Stimulated activated CD8-positive, alpha-beta memory T cell treated with anti-CD3 and anti-CD28 coated beads, Interleukin-7, amount 100 ng/mL, for 48 hours (primary cell): ENCODE data around the gene RBMS3.

Experiments
- DNase-seq, 2 donors: peaks; one replicate each; pipeline ENCODE4 v3.0.0-alpha.2; 2020; ENCODE audit warnings: low read depth in 1 of 2; ENCODE audit errors: extremely low read depth in 1 of 2

RBMS3 gene

GRCh38 chr3:29919571-29919970 is 638.7 kb downstream of the RBMS3 start:
- DNase-seq, result no peak

DNA sequence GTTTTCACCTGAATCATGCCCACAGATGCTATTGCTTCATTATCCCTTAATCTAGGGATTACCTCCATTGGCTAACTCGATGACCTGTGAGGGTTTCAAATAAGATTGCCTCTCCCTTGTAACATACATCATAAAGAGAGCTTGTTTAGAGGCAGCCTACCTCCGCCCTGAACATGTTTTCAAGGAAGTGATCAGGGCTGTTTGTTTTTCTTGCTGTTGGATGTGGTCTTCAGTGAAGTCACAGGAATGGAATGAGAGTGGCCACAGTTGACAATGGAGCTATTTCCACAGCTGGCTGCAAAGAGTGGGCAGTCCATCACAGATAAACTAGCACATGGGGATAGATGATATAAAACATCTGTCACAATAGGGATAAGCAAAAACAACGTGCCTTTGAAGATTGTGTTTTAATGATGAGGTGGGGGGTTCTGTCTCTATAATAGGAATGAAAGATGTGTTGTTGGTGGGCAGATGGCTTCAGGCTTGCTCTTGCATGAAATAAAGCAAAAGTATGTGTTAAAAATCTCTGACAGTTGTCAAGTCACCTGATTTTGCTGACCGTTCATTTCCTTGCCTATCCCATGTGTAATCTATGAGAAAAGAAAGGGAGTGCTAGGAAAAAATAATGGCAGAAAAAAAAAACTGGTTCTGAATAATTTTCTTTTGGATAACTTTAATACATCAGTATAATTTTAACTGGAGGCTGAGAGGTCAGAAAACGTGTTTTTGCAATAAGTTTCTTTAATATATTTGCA is 642.3 kb downstream of the RBMS3 start:
- no peak for DNase-seq

- DNase-seq, result no peak
Observed at GRCh38 chr3:29924783-29925561, 644.1 kb downstream of the RBMS3 start.

DNA sequence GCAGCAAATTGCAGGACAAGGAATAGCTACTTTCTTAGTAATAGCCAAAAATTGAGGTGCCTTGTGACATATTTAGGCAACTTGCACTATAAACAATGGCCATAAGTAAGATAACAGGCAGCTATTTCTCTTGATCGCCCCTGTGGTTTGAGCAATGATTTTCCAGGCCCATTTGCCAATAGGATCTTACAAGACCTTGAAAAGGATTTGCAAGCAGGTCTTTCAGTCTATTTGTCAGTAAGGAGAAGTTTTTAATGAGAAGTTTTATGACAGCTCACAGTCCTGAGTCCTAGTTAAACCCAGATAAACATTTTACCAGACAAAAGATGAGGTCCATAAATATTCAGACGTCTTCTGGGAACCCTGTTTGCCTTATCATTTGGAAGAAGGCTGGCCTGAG is 645.5 kb downstream of the RBMS3 start:
- DNase-seq, result no peak

DNA sequence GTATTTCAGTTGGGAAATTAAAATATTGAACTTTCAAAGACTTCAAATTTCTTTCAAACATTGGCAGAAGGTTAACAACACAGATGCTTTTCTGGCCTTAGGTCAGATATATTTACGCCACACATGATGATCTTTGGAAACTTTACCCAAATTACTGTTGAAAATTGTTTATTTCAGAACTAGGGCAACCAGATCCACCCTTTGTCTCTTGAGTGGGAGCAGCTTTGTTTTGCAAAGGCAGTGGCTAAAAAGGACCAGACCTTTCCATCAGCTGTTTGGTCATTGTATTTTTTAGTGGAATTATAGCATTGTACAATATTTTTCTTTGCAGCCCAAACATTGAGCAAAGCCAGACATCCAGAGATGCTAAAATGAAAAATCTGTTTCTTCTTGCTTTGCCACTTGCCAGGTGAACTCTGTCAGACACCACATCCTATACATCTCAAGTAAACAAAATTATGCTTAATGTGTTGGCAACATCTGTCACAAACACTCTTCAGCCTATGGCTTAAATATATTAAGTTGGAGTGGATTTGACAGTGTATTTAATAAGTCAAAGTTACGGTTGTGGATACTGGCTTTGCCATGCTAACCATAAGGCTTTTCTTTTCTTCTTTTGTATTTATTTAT is 651.9 kb downstream of the RBMS3 start:
- no peak for DNase-seq

DNA sequence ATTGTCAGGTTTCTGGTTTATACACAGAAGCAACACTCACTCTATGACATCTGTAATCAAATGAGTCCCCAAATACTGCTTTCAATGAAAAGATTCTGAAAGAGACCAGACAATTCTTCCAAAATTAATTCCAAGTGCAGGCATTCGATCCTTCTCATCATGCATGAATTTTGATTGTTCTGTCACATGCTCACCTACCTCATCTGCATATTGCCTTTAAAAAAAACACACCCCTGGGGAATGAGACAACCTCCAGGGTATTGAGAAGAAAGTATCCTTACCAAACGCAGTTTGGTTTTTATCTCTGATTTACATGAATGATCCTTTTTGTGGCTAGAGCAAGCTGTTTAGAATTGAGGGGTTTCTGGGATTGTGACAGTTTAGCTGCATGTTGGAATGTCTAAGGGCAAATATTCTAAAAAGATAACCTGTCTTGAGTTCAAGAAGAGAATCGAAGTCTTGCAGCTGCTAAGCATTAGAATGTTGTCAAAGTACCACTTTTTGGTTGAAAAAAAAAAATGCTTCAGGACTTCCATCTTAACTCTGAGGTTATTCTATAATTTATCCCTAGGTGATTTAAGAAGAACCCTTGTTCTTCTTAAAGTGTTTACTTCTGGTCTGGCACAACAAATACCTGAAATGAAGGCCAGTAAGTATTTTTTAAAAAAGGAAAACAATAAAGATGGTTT is 653.1 kb downstream of the RBMS3 start:
- DNase-seq, result no peak

GRCh38 chr3:29934751-29935150 is 653.9 kb downstream of the RBMS3 start:
- DNase-seq, result no peak

DNA sequence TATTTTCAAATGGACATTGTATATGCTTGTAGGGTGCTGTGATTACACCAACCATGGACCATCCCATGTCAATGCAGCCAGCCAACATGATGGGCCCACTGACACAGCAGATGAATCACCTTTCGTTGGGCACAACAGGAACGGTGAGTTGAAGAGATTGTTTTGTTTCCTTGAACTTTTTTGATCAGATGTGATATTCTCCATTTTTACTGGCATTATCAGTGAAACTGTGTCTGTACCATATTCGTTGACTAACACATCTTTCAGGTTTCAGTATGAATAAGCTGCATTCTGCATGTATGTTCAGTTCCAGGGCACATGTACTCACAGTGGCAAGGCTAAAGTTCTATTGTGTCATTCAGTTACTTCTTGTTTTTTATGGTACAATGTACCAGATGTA is 655.2 kb downstream of the RBMS3 start:
- peak in 1 of 2 donors; percentile 2 for DNase-seq

DNA sequence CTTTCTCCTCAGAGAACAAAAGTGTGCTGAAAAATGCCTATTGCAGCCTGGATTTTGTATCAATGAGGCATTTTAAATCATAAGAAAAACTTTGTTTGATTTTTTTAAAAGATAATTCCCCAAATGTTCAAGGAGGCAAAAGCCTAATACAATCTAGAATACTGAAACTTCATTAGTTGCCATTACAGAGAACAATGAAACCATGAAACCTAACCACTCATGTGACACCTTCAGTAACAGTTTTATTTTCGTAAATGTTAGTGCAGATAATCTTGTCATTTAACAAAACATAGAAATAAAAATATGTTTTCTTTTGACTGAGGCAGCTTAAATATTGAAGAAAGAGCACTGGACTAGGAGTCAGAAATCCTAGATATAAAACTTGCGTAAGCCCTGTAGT is 655.9 kb downstream of the RBMS3 start:
- no peak for DNase-seq

- no peak for DNase-seq
Observed at GRCh38 chr3:29937185-29937584, 656.3 kb downstream of the RBMS3 start.

- DNase-seq, result no peak
Observed at GRCh38 chr3:29940759-29941323, 660.0 kb downstream of the RBMS3 start.

DNA sequence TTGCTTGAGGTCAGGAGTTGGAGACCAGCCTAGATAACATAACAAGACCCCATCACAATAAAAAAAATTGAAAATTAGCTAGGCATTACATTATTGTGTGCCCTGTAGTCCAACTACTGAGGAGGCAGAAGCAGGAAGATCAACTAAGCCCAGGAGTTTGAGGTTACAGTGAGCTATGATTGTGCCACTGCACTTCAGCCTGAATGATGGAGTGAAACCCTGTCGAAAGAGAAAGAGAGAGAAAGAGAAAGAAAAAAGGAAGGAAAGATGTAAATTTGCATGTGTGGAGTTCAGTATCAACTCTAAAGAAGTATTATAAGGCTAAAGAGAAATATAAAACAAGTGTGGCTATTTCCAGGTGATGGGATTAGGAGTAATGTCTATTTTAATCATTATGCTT is 661.4 kb downstream of the RBMS3 start:
- no peak for DNase-seq

DNA sequence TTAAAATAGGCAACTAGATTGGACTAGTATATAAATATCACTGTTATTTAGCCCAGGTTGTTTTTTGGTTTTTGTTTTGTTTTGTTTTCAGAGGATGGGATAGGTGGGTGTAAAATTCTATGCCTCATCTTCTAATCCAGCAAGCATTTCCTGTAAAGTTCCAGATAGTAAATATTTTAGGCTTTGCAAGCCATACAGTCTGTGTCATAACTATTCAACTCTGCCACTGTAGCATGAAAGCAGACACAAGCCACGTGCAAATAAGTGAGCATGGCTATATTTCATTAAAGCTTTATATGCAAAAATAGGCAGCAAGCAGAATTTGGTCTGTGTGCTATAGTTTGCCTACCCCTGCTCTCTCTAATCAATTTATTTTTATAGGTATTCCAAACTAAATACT is 668.3 kb downstream of the RBMS3 start:
- no peak for DNase-seq

GRCh38 chr3:29949940-29950616 is 669.2 kb downstream of the RBMS3 start:
- DNase-seq, result no peak

- no peak for DNase-seq
Observed at GRCh38 chr3:29952431-29952830, 671.6 kb downstream of the RBMS3 start.

GRCh38 chr3:29955413-29955812 is 674.5 kb downstream of the RBMS3 start:
- DNase-seq, result no peak

DNA sequence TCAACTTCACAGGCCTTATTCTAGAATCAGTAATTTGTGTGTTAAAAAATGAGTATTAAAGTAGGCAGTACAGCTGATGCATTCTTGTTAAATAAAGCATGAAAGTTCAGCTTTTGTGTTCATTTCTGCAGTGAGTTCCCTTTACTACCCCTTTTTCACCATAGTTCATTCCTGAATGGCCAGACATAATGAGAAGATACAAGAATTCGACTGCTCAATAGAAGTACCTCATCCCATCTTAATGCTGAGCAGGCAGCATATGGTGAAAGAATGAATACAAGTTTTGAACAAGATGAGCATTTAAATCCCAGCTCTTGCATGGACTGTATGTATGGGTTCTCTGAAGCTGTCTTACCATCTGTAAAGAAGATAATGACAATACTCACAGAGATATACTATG is 677.9 kb downstream of the RBMS3 start:
- DNase-seq, result no peak

DNA sequence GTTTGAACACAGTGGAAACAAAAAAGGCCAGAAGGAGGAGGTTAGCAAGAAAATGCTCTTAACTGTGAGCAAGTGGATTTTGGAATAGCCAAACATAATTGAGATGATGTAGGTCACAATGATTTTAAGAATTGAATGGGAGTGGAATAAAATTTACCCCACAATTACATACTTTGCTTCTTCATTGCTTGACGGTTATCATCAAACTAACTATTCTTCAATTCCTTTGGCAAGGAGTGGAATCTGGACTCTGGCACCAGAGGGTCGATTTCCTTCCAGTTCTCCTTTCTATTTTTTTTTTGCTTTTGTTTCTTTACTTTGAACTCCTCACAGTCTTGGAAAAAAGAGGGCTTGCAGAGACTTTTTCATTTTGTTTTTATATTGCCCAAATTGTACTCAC is 691.0 kb downstream of the RBMS3 start:
- DNase-seq, result no peak

GRCh38 chr3:29972320-29972993 is 691.6 kb downstream of the RBMS3 start:
- no peak for DNase-seq

DNA sequence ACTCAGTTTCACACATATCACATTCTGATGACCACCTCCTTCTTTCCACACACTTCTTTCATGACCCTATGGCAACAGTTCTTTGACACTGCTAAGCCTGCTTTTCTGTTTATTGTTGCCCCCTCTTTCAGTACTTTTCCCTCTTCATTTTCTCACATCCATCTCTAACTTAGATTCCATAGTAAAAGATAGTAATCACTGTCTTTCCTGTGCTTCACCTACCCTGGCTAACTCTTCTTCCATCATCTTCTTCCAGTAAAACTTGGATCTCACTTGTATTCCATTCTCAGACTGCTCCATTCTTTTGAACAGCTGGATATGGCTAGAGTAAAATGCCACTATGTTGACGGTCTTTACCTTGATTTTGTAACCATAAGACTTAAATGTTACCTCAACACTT is 692.9 kb downstream of the RBMS3 start:
- DNase-seq, result no peak
